T-helper 2 cell treated with Interferon-gamma antibody and Interleukin-4, amounts not matched to agents 100 ng/mL and 5 ng/mL, for 36 hours (primary cell): Measurements from ENCODE around the gene ENOX2. TPM values are rescaled to one million over a fixed set of nuclear protein-coding genes. Genes with fewer than 3 reads are reported as not detected.

Experiments used
- intact Hi-C: fragments of 100-400 bp; cut with micrococcal nuclease; formaldehyde crosslinking; loops from one replicate; pipeline ENCODE4 v1.15.1; 2023
- total RNA-seq: library from RNA; stranded (reverse); gene quantifications from 2 replicates; pipeline ENCODE4 v1.2.3, GENCODE V29; 2022

ENOX2 gene
- total RNA-seq, 1 donor from 2014 or later = 13.9 TPM

DNA sequence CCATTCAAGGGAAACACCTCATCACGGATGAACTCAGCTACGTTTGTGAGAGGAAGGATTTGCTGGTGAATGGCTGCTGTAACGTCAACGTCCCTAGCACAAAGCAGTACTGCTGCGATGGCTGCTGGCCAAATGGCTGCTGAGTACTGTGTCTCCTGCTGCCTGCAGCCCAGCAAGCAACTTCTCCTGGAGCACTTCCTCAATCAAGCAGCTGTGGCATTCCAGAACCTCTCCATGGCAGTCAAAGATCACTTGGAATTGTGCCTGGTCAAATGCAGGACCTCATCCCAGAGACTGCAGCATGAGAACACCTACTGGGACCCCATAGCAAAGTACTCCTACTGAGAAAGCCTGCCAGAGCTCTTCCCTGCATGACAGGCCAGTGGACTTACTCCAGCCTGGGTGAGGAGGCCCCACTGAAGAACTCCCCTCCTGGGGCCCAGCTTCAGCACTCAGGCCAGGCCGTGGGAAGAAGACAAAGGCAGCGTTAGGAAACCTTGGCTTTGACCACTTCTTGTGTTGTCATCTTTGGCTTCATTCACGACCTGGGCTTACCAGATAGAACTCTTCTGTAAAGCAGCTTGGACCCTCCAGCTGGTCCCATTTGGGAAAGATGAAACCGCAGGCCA is 256.9 kb downstream of the ENOX2 start:
- intact Hi-C loops = no loop called here

GRCh38 chrX:130637591-130637990 is 265.4 kb downstream of the ENOX2 start:
- intact Hi-C loops = no loop called here

DNA sequence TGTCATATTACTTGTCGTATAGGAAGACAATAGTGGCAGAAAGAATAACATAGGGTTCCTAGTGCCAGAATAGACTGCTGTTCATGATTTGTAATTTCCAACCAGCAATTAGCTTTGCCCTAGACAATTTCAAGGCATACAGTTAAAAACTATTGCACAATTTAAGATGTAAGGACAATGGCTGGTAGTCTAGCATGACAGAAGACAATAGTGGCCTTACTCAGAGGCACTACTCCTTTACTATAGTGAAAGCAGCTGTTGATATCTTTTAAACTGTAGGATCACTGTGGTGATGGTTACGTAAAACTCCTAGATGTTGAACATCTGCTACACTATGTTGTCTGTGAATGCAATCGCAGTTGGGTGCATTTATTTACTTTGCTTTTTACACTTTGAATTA is 266.7 kb downstream of the ENOX2 start:
- intact Hi-C loops = no loop called here

DNA sequence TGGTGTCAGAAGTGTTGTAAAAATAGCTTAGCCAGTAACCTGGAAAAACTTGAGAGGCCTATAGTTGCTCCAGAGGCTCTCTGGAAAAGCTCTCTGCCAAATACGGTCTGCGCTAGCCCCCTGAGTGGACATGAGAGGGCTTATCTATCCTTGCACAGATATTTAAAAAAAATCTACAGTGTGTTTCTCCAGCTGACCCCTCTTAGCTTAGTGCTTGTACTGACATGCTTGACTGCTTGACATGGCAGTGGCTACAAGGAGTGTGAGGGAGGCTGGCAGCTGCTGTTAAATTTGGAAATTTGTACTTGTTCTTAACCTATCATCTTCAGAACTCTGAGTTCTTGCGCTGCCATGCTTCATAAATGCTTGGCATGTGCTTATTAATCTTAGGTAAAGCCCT is 272.0 kb downstream of the ENOX2 start:
- intact Hi-C loops = no loop called here

DNA sequence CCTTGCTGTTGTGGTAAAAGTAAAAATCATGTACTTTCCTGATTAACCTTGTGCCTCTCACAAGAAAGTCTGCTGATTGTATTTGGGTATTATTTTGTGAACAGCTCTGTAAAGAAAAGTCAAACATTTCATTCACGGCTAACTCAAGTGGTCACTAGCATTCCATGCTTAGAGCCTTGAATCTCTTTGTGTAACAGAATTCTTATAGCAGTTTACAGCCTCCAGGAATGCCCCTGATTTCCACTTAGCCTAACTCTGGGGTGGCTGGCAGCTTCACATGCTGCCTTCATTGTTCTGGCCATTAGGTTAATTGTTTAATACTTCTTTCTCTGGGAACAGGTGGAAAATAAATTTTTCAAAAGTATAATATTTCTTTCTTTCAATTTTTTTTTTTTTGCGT is 274.5 kb downstream of the ENOX2 start:
- intact Hi-C loops = no loop called here

- intact Hi-C loops = no loop called here
Measured at GRCh38 chrX:130626521-130626920, 276.5 kb downstream of the ENOX2 start.

- intact Hi-C loops = no loop called here
Measured at GRCh38 chrX:130625386-130625785, 277.6 kb downstream of the ENOX2 start.

DNA sequence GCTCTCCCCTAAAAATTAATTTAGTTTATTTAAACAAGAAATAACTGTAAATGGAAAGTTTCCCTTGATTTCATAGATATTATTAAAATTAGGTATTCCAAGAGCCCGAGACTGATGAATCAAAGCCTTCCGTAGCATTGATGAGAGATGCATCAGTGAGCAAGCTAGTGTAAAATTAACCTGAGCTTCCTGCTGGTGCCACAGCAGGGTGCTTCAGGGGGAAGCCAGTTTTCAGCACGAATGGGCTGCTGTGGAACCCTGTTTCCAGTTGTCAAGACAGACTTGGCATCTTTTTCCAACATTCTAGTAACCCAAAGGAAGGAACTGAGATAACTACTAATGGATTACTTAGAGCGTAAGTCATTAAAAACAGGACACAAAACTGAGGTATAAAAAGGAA is 279.5 kb downstream of the ENOX2 start:
- intact Hi-C loops = no loop called here

GRCh38 chrX:130615941-130616340 is 287.1 kb downstream of the ENOX2 start:
- intact Hi-C loops = no loop called here

DNA sequence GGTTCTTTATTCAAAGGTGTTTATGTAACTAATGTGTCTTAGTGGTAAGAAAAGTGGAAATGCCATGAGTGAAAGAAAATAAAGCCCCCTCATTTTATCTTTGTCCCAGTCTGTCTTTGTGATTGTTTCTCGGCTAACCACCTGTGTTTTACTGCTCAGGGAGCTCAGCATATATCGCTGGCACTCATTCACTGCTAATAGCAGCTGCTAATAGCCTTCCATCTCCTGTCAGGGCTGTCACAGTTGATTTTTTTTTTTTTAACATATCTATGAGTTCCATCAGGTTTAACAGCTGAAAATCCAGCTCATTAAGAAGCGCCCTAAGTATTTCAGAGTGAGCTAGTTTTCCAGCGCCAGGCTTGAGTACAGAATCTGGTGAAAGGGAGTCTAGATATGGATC is 295.6 kb downstream of the ENOX2 start:
- intact Hi-C loops = no loop called here

GRCh38 chrX:130606425-130606824 is 296.6 kb downstream of the ENOX2 start:
- intact Hi-C loops = no loop called here

- intact Hi-C loops = no loop called here
Measured at GRCh38 chrX:130604882-130605281, 298.1 kb downstream of the ENOX2 start.

DNA sequence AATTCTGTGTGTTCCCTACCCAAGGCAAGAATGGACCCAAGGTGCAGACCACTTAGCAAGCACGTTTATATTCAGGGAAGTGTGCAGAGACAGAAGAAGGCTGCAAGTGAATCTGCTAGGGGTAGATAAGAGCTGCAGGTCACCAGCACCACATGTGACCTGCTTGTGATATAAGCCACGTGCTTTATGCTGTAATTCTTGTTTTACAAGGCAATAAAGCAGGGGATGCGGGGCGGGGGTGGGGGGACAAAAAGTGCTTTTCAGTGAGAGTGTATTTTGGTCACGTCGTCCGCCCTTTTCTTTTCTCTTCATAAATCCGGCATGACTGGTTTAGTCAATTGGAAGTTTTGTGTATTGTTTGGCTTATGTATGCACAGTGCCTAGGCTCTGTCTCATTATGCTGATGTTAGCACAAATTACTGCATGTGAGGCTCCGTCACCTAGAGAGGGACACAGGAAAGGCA is 308.5 kb downstream of the ENOX2 start:
- intact Hi-C loops = no loop called here

DNA sequence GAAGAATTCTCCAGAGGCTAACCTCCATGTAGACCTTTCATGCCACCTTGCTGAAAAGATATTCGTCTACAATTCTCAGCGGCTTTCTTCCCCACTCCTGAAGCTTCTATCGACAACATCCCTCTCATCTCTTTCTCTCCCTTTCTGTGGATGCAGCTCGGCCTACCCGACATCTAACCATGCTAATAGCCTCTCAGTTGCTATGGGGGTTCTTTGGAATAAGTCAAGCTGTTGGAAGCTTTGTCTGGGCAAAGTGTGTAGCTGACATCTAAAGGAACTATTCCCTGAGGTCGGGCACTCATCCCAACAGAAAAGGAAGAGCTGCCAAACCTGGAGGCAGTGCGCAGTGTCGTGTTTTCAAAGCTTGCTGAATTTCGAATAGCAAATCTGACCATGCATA is 309.1 kb downstream of the ENOX2 start:
- intact Hi-C loops = no loop called here

DNA sequence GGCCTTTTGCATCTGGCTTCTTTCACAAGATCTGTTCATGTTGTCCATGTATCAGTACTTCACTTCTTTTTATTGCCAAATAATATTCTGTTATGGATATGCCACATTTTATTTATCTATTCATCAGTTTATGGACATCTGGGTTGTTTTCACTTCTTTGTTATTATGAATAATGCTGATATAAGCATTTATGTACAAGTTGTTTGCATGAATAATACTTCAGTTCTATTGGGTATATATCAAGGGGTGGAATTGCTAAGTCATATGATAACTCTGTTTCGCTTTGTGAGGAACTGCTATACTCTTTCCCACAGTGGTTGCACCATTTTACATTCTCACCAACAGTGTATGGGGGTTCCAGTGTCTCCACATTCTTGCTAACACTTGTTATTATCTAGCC is 310.8 kb downstream of the ENOX2 start:
- intact Hi-C loops = no loop called here

DNA sequence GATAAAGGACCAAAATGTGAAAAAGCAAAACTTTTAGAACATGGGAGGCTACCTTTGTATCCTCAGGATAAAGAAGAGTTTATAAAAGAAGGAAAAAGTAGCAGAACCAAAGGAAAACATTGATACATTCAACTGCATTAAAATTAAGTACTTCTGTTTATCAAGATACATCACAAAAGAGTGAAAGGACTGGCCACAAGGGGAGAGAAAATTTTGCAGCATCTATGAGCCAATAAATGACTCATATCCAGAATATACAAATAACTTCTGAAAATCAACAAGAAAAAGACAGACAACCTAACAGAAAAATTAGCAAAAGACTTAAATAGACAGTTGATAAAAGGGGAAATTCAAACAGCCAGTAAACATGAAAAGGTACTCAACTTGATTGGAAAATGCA is 324.1 kb downstream of the ENOX2 start:
- intact Hi-C loops = loop anchor here (5.0 kb wide), 1 partner anchor 338 kb away; no protein-coding TSS in a partner anchor

DNA sequence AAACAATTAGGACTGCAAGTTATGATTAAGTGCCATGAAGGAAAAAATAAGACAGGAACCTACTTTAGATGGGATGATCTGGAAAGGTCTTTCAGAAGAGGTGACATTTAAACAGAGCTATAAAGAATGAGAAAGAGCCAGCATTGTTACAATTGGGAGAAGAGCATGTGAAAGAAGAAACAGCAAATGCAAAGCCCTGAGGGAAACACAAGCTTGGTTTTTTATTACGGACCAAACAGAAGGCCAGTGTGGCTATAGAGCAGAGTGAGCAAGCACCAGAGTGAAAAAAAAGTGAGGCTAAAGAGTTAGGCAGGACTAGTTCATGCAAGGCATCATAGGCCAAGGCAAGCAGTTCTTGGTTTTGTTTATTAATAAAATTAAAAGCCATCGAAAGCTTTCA is 325.6 kb downstream of the ENOX2 start:
- intact Hi-C loops = loop anchor here (5.0 kb wide), 1 partner anchor 340 kb away; no protein-coding TSS in a partner anchor

GRCh38 chrX:130575831-130576389 is 327.1 kb downstream of the ENOX2 start:
- intact Hi-C loops = loop anchor here (5.0 kb wide), 1 partner anchor 341 kb away; no protein-coding TSS in a partner anchor

Other genes with a start within 250 kb of the ENOX2 start
- not detected in 2 replicates for gene ARHGAP36, start 155.1 kb upstream of the ENOX2 start, total RNA-seq